Loucy (cell line): ENCODE data around the gene CLN5.

Experiments used
- H2AFZ ChIP-seq: fragments of 200-600 bp; sonication (generic); 2 replicates; pipeline ENCODE4 v1.6.0; 2016; ENCODE audit warnings: antibody characterized with exemption, mild to moderate bottlenecking, low read length, moderate library complexity
- H3F3A ChIP-seq: fragments of 200-600 bp; 2 replicates; pipeline ENCODE4 v1.6.0; 2016; ENCODE audit warnings: antibody characterized with exemption, low read depth, mild to moderate bottlenecking
- H3K27me3 ChIP-seq: fragments of 200-600 bp; sonication (generic); 2 replicates; pipeline ENCODE4 v1.6.1; 2014; ENCODE audit warnings: low read length, mild to moderate bottlenecking; ENCODE audit not compliant: insufficient read depth, poor library complexity, severe bottlenecking
- H3K36me3 ChIP-seq: fragments of 200-600 bp; sonication (generic); 2 replicates; pipeline ENCODE4 v1.6.1; 2016; ENCODE audit warnings: low read length; ENCODE audit not compliant: insufficient read depth
- H3K4me1 ChIP-seq: fragments of 200-600 bp; sonication (generic); 2 replicates; pipeline ENCODE4 v1.5.1; 2014; ENCODE audit warnings: low read length, mild to moderate bottlenecking; ENCODE audit not compliant: insufficient read depth, poor library complexity, severe bottlenecking
- H3K4me2 ChIP-seq: fragments of 200-600 bp; sonication (generic); 2 replicates; pipeline ENCODE4 v1.6.0; 2014; ENCODE audit warnings: antibody characterized with exemption, low read length, low read depth, mild to moderate bottlenecking; ENCODE audit not compliant: poor library complexity, severe bottlenecking
- H3K4me3 ChIP-seq: fragments of 200-600 bp; sonication (generic); 2 replicates; pipeline ENCODE4 v1.5.1; 2014; ENCODE audit warnings: low read length, mild to moderate bottlenecking, mixed read lengths; ENCODE audit not compliant: poor library complexity, severe bottlenecking
- H3K79me2 ChIP-seq: fragments of 200-600 bp; sonication (generic); 2 replicates; pipeline ENCODE4 v1.6.1; 2014; ENCODE audit warnings: low read length; ENCODE audit not compliant: insufficient read depth
- H3K9ac ChIP-seq: fragments of 200-600 bp; sonication (generic); 2 replicates; pipeline ENCODE4 v1.6.0; 2014; ENCODE audit warnings: mild to moderate bottlenecking, low read depth, low read length, moderate library complexity; ENCODE audit not compliant: poor library complexity, severe bottlenecking
- H3K9me2 ChIP-seq: fragments of 200-600 bp; sonication (generic); replicated peaks from 2 replicates; pipeline ENCODE4 v1.6.1; 2016; ENCODE audit warnings: low read depth, low read length, mixed read lengths
- H3K9me3 ChIP-seq: fragments of 200-600 bp; sonication (generic); 2 replicates; pipeline ENCODE4 v1.6.1; 2014; ENCODE audit warnings: mild to moderate bottlenecking, antibody characterized with exemption, low read length, low read depth; ENCODE audit not compliant: insufficient read depth
- H4K20me1 ChIP-seq: fragments of 200-600 bp; sonication (generic); 2 replicates; pipeline ENCODE4 v1.6.0; 2014; ENCODE audit warnings: antibody characterized with exemption, low read length, mild to moderate bottlenecking; ENCODE audit not compliant: insufficient read depth, poor library complexity, severe bottlenecking
- EZH2phosphoT487 ChIP-seq: fragments of 200-600 bp; IDR thresholded peaks from 2 replicates; pipeline ENCODE4 v1.6.1; 2018; ENCODE audit warnings: antibody characterized with exemption, mild to moderate bottlenecking, moderate library complexity, borderline replicate concordance
- TF ChIP-seq, protein P1 (sequence below): fragments of 200-600 bp; sonication (generic); conservative IDR thresholded peaks from 2 replicates; pipeline ENCODE4 v1.5.1; 2014; ENCODE audit warnings: mild to moderate bottlenecking, antibody characterized with exemption, low read length

CLN5 gene

DNA sequence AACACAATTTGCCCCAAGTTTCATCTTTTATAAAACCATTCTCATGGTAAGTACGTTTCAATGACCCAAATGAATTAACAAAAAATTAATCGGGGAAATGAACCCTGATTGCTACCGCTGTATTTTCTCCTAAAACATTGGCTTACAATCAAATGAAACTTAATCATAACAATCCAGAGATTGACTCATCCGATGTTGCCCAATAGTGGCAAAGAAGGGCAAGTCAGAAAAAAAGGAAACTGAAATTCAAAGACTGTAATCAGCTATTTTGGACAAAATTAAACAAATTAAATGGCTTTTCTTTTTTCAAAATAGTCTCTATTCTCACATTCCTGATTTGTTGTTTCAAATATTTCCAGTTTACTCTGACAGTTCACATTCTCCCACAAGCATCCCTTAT is 47.4 kb upstream of the CLN5 start:
- Histone ChIP-seq H3K9ac (no peak overlapping the region), H3K79me2 (no peaks in the 10 kb centered on the region), H3K36me3 (no peaks in the 10 kb centered on the region), H3K9me3 (no peaks in the 10 kb centered on the region), H3K4me3 (no peak overlapping the region), H3K9me2 (no peaks in the 10 kb centered on the region), H4K20me1 (no peaks in the 10 kb centered on the region), H3K4me2 (no peak overlapping the region), H3K27me3 (peaks cover 5% of the 10 kb centered on the region), H3K4me1 (no peaks in the 10 kb centered on the region), H3F3A (no peaks in the 10 kb centered on the region), H2AFZ (no peak overlapping the region)
- TF ChIP-seq, protein P1, sequence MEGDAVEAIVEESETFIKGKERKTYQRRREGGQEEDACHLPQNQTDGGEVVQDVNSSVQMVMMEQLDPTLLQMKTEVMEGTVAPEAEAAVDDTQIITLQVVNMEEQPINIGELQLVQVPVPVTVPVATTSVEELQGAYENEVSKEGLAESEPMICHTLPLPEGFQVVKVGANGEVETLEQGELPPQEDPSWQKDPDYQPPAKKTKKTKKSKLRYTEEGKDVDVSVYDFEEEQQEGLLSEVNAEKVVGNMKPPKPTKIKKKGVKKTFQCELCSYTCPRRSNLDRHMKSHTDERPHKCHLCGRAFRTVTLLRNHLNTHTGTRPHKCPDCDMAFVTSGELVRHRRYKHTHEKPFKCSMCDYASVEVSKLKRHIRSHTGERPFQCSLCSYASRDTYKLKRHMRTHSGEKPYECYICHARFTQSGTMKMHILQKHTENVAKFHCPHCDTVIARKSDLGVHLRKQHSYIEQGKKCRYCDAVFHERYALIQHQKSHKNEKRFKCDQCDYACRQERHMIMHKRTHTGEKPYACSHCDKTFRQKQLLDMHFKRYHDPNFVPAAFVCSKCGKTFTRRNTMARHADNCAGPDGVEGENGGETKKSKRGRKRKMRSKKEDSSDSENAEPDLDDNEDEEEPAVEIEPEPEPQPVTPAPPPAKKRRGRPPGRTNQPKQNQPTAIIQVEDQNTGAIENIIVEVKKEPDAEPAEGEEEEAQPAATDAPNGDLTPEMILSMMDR: no peak
- TF ChIP-seq EZH2phosphoT487: no peak

DNA sequence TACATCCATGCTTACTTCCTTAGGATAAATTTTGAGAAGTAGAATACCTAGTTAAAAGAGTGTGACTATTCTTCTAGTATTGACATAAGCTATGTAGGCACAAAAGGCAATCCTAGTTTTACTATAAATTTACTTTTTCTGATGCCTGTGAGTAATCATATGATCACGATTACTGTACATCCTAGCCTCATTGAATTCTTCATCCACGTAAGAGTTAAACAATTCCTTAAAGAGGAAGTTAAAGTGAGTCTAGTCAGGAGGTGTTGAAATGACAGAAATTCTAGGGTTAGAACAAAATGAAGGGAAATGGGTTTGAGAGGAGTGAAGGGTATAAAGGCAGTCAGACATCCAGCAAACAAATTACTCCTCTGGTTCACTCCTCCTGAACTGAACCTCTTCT is 43.7 kb upstream of the CLN5 start, which contains the start of gene ACOD1:
Gene ACOD1, plus strand, starts transcription at position 363 of the 400 bp plus-strand sequence. CDS start 48 bp downstream, outside the sequence.
- Histone ChIP-seq H3K4me2 (no peak within 1 kb of the TSS), H3K9ac (no peak within 1 kb of the TSS), H3K9me3 (no peaks in the 10 kb centered on the region), H3K4me1 (no peaks in the 10 kb centered on the region), H2AFZ (no peak within 1 kb of the TSS), H3K4me3 (no peak within 1 kb of the TSS), H3K27me3 (no peaks in the 10 kb centered on the region), H3F3A (no peaks in the 10 kb centered on the region), H4K20me1 (no peaks in the 10 kb centered on the region), H3K9me2 (no peaks in the 10 kb centered on the region), H3K36me3 (no peaks in the 10 kb centered on the region), H3K79me2 (no peaks in the 10 kb centered on the region)
- TF ChIP-seq EZH2phosphoT487: no peak
- TF ChIP-seq, protein P1: no peak

GRCh38 chr13:76950101-76950500 is 41.8 kb upstream of the CLN5 start:
- H3K4me3 ChIP-seq: no peak overlapping the region
- no peaks in the 10 kb centered on the region for H3K4me1 ChIP-seq
- TF ChIP-seq EZH2phosphoT487: no peak
- TF ChIP-seq, protein P1: no peak

More at GRCh38 chr13:76950101-76950500, 41.8 kb upstream of the CLN5 start:
- H2AFZ ChIP-seq: no peak overlapping the region
- no peaks in the 10 kb centered on the region for H3K27me3 ChIP-seq
- no peaks in the 10 kb centered on the region for H3F3A ChIP-seq
- H3K4me2 ChIP-seq: no peak overlapping the region
- H3K9me2 ChIP-seq: no peaks in the 10 kb centered on the region
- no peaks in the 10 kb centered on the region for H3K36me3 ChIP-seq
- no peaks in the 10 kb centered on the region for H3K79me2 ChIP-seq
- no peaks in the 10 kb centered on the region for H4K20me1 ChIP-seq
- H3K9me3 ChIP-seq: no peaks in the 10 kb centered on the region
- no peak overlapping the region for H3K9ac ChIP-seq
